ENCODE measurements around the gene RAP1GAP2. TPM values are rescaled to one million over a fixed set of nuclear protein-coding genes. Genes with fewer than 3 reads are reported as not detected.
"Not testable (repeated sequence)": the region's sequence is repeated elsewhere in the genome, so short reads cannot be mapped to it uniquely, and the experiment has no call there.

The RAP1GAP2 gene
- polyA plus RNA-seq, 1 experiment: 2.8 TPM

DNA sequence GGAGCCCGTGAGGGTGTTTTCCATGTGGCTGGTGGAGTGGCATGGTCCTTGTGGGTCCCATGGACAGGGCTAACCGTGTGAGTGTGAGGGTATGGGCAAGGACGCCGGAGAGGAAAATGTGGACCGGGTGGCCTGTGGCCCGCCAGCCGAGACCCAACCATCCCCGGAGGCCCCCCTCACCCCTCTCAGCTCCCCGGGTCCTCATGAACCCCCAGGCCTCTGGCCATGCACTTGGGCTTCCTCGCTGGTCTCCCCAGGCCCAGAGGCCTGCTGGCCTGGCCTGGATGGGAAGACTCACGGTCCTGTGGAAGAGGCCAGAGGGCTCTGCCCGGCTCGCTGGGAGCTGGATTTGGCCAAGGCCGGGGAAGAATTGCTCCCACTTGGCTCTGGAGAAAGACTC, 13.1 kb downstream of the RAP1GAP2 start:
- Histone ChIP-seq H3K27ac (ENCODE audit: low read depth, low read length) (no peak overlapping the region), H3K4me3 (ENCODE audit: low read depth, low read length) (no peak overlapping the region), H3K27me3 (ENCODE audit: control insufficient read depth, insufficient read depth, low read length) (peaks cover 8% of the 10 kb centered on the region), H3K9me3 (ENCODE audit: control insufficient read depth, insufficient read depth, low read length) (no peaks in the 10 kb centered on the region; the same call in 1 of the 2 replicates)
- no peak for DNase-seq (ENCODE audit: low read depth, low spot score)
- ChIA-PET POLR2A (no interaction called here), CTCF (no interaction called here)
- TF ChIP-seq, protein P1, sequence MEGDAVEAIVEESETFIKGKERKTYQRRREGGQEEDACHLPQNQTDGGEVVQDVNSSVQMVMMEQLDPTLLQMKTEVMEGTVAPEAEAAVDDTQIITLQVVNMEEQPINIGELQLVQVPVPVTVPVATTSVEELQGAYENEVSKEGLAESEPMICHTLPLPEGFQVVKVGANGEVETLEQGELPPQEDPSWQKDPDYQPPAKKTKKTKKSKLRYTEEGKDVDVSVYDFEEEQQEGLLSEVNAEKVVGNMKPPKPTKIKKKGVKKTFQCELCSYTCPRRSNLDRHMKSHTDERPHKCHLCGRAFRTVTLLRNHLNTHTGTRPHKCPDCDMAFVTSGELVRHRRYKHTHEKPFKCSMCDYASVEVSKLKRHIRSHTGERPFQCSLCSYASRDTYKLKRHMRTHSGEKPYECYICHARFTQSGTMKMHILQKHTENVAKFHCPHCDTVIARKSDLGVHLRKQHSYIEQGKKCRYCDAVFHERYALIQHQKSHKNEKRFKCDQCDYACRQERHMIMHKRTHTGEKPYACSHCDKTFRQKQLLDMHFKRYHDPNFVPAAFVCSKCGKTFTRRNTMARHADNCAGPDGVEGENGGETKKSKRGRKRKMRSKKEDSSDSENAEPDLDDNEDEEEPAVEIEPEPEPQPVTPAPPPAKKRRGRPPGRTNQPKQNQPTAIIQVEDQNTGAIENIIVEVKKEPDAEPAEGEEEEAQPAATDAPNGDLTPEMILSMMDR (IDR thresholded peaks at IDR 0.05; ENCODE audit: low read depth, low read length): no peak

DNA sequence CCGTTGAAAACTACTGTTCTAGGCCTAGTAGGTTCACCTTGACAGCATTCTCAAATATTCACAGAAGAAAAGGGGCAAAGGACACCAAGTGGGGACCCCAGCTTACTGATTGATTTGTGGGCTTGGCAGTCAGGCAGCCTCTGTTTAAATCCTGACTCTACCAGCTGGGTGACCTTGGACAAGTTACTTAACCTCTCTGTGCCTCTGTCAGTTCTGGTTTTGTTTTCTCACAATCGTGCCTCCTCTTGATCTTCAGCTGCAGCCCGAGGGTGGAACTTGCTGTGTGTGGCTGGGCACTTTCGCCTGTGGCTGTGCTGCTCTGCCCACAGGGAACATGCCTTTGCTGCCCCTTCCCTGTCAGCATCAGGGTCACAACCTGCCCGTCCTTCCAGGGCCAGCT, 17.8 kb downstream of the RAP1GAP2 start:
- peaks cover 5% of the 10 kb centered on the region for H3K27me3 ChIP-seq (ENCODE audit: control insufficient read depth, insufficient read depth, low read length)
- CTCF ChIA-PET: no interaction called here
- no peak overlapping the region for H3K27ac ChIP-seq (ENCODE audit: low read depth, low read length)
- no peaks in the 10 kb centered on the region for H3K9me3 ChIP-seq (ENCODE audit: control insufficient read depth, insufficient read depth, low read length)
- H3K4me3 ChIP-seq (ENCODE audit: low read depth, low read length): no peak overlapping the region
- POLR2A ChIA-PET: no interaction called here
- TF ChIP-seq, protein P1 (IDR thresholded peaks at IDR 0.05; ENCODE audit: low read depth, low read length): no peak
- no peak for DNase-seq (ENCODE audit: low read depth, low spot score)

DNA sequence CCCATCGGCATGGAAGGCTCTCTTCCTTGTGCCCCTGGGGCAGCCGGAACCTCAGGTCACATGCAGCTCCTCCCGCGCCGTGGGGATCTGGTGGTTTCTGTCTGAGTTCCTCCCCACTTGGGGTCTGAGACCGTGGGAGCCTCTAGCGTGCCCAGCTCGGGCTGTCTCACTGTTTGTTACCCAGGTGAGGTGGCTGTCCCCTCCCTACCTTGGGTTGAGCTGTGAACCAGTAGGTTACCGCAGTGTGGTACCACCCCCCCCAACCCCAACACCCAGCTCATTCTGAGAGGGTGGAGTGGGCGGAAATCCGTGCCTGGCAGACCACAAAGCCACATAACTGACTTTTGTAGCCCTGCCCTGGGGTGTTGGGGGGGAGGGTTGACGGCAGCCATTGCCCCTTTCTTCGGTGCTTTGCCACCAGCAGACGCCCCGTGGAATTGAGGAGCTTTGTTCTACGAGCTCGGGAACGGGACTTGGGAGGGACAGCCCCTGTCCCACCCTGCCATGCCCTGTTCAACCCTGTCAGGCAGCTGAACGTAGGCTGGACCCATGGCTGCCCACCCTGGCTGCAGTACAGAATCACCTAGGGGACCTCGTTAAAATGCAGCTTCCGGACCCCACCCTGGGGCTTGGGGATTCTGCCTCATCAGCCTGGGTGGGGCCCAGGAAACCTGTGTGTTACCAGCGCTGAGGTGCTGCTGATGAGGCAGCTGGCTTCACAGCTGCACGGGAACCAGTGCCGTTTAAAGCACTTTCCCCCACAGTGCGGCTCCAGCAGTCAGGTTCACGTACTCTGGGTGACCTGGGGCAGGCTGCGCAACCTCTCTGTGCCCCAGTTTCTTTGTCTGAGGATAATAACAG, 18.5 kb downstream of the RAP1GAP2 start:
- H3K4me3 ChIP-seq (ENCODE audit: low read depth, low read length): no peak overlapping the region
- H3K27me3 ChIP-seq (ENCODE audit: control insufficient read depth, insufficient read depth, low read length): peaks cover 5% of the 10 kb centered on the region
- ChIA-PET POLR2A (no interaction called here), CTCF (interaction anchor here (0.7 kb wide), 1 partner anchor 28 kb away, joined by 3 read pairs; no protein-coding TSS in a partner anchor)
- H3K27ac ChIP-seq (ENCODE audit: low read depth, low read length): no peak overlapping the region
- TF ChIP-seq, protein P1 (IDR thresholded peaks at IDR 0.05; ENCODE audit: low read depth, low read length): no peak
- H3K9me3 ChIP-seq (ENCODE audit: control insufficient read depth, insufficient read depth, low read length): no peaks in the 10 kb centered on the region
- DNase-seq (ENCODE audit: low read depth, low spot score): no peak

DNA sequence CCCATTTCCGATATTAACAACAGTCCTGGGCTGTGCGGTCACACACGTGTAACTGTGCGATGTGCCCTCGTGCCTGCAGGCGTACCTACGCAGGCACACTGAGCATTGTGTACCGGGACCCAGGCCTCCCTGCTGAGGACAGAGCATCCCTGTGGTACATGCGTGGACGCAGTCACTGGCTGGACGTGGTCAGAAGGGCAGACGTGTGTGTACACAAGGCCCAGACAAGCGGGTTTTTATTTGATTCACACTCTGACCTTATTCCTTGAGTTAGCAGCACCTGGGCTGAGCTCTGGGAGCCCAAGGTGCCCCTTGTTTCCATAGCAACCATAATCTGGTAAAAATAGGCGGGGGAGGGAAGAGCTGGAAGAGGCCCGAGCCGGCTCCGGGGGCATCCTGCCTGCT, 19.5 kb downstream of the RAP1GAP2 start:
- no peak for DNase-seq (ENCODE audit: low read depth, low spot score)
- Histone ChIP-seq H3K27me3 (ENCODE audit: control insufficient read depth, insufficient read depth, low read length) (peaks cover 5% of the 10 kb centered on the region), H3K9me3 (ENCODE audit: control insufficient read depth, insufficient read depth, low read length) (no peaks in the 10 kb centered on the region), H3K27ac (ENCODE audit: low read depth, low read length) (no peak overlapping the region), H3K4me3 (ENCODE audit: low read depth, low read length) (no peak overlapping the region)
- ChIA-PET POLR2A (no interaction called here), CTCF (no interaction called here)
- TF ChIP-seq, protein P1 (IDR thresholded peaks at IDR 0.05; ENCODE audit: low read depth, low read length): no peak

DNA sequence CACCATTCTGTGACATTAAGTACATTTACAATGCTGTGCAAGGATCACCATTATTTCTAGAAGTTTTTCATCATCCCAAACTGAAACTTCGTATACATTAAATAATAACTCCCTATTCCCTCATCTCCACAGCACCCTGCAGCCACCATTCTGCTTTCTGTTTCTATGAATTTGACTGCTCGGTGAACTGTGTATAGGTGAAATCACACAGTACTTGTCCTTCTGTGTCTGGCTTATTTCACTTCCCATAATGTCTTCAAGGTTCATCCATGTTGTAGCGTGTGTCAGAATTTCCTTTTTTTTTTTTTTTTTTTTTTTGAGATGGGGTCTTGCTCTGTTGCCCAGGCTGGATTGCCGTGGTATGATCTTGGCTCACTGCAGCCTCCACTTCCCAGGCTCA, 20.4 kb downstream of the RAP1GAP2 start:
- Histone ChIP-seq H3K27me3 (ENCODE audit: control insufficient read depth, insufficient read depth, low read length) (peaks cover 5% of the 10 kb centered on the region), H3K27ac (ENCODE audit: low read depth, low read length) (no peak overlapping the region), H3K9me3 (ENCODE audit: control insufficient read depth, insufficient read depth, low read length) (no peaks in the 10 kb centered on the region), H3K4me3 (ENCODE audit: low read depth, low read length) (no peak overlapping the region)
- DNase-seq (ENCODE audit: low read depth, low spot score): no peak
- TF ChIP-seq, protein P1 (IDR thresholded peaks at IDR 0.05; ENCODE audit: low read depth, low read length): no peak
- ChIA-PET CTCF (no interaction called here), POLR2A (no interaction called here)

DNA sequence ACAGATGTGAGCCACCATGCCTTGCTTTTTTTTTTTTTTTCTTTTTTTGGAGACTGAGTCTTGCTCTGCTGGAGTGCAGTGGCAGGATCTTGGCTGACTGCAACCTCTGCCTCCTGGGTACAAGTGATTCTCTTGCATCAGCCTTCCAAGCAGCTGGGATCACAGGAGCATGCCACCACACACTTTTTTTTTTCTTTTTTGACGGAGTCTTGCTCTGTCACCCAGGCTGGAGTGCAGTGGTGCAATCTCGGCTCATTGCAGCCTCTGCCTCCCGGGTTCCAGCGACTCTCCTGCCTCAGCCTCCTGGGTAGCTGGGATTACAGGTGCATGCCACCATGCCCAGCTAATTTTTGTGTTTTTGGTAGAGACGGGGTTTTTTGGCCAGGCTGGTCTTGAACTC, 23.1 kb downstream of the RAP1GAP2 start:
- peaks cover 12% of the 10 kb centered on the region for H3K27me3 ChIP-seq (ENCODE audit: control insufficient read depth, insufficient read depth, low read length)
- H3K27ac ChIP-seq (ENCODE audit: low read depth, low read length); H3K9me3 ChIP-seq (ENCODE audit: control insufficient read depth, insufficient read depth, low read length); POLR2A ChIA-PET; DNase-seq (ENCODE audit: low read depth, low spot score); H3K4me3 ChIP-seq (ENCODE audit: low read depth, low read length): not testable (repeated sequence)
- CTCF ChIA-PET: interaction anchor here (0.7 kb wide), 1 partner anchor 1006 kb away, joined by 3 read pairs; no protein-coding TSS in a partner anchor

Data from AG04450 (cell line).